VCaP (cell line): Measurements from ENCODE around the gene DCLK2.

ENCODE experiments used
- H3K27ac ChIP-seq: fragments of 450-650 bp; 2 replicates; pipeline ENCODE4 v1.5.1; 2017
- TF ChIP-seq, protein P1 (sequence below): fragments of 450-650 bp; conservative IDR thresholded peaks from 2 replicates; pipeline ENCODE4 v1.5.1; 2017; ENCODE audit warnings: mild to moderate bottlenecking, moderate library complexity

Gene DCLK2

GRCh38 chr4:150264595-150265161 is 186.4 kb downstream of the DCLK2 start:
- no peak overlapping the region for H3K27ac ChIP-seq
- TF ChIP-seq, protein P1, sequence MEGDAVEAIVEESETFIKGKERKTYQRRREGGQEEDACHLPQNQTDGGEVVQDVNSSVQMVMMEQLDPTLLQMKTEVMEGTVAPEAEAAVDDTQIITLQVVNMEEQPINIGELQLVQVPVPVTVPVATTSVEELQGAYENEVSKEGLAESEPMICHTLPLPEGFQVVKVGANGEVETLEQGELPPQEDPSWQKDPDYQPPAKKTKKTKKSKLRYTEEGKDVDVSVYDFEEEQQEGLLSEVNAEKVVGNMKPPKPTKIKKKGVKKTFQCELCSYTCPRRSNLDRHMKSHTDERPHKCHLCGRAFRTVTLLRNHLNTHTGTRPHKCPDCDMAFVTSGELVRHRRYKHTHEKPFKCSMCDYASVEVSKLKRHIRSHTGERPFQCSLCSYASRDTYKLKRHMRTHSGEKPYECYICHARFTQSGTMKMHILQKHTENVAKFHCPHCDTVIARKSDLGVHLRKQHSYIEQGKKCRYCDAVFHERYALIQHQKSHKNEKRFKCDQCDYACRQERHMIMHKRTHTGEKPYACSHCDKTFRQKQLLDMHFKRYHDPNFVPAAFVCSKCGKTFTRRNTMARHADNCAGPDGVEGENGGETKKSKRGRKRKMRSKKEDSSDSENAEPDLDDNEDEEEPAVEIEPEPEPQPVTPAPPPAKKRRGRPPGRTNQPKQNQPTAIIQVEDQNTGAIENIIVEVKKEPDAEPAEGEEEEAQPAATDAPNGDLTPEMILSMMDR: no peak

DNA sequence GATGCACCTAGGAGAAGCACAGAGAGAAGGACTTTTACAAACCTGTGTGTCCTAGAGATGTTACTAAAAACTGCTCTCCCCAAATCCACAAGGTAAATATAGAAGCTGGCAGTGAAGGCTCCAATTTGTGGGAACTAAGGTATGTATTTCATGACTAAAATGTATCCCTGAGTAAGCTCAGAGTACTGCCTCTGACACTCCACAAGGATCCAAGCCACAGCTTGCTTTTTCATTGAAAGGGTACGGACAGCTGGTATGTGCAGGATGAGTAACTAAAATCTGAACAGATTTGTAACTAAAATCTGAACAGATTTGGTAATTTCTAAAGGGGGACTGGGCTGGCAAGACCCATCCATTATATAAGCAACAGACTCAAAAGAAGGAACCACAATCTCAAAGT is 187.6 kb downstream of the DCLK2 start:
- H3K27ac ChIP-seq: no peak overlapping the region
- TF ChIP-seq, protein P1: no peak

GRCh38 chr4:150268444-150268843 is 190.2 kb downstream of the DCLK2 start:
- H3K27ac ChIP-seq: no peak overlapping the region
- TF ChIP-seq, protein P1: no peak

DNA sequence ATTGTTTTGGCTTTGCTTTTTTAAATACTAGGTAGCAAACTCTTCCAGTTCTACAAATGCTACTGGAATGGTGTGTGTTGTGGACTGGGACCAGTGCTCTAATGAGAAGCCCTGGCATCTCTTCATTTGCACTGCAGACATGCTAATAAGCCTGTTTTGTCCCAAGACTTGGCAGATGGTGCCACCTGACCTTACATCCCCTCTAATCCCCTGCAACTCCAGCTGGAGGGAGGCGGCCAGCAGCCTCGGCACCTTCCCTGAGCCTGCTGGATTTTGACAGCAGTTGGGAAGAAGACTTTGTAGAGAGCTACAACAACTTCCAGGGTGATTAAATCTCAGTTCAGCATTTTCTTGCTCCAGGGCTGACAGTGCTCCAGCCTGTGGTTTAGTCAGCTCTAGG is 200.0 kb downstream of the DCLK2 start:
- TF ChIP-seq, protein P1: no peak

GRCh38 chr4:150280081-150280895 is 202.0 kb downstream of the DCLK2 start:
- no peak overlapping the region for H3K27ac ChIP-seq
- TF ChIP-seq, protein P1: no peak

More for the DNA sequence above, 200.0 kb downstream of the DCLK2 start:
- no peak overlapping the region for H3K27ac ChIP-seq

GRCh38 chr4:150280975-150281374 is 202.7 kb downstream of the DCLK2 start:
- H3K27ac ChIP-seq: no peak overlapping the region
- TF ChIP-seq, protein P1: no peak

GRCh38 chr4:150283689-150284088 is 205.4 kb downstream of the DCLK2 start:
- H3K27ac ChIP-seq: no peak overlapping the region
- TF ChIP-seq, protein P1: no peak
